Measurements from ENCODE around the gene C15orf61.

The C15orf61 gene

GRCh38 chr15:67551207-67551743, 30.3 kb downstream of the C15orf61 start:
- DNase-seq = no peak

- DNase-seq = no peak
These were observed 33.6 kb downstream of the C15orf61 start for GRCh38 chr15:67554580-67554979.

- DNase-seq = no peak
These were observed 36.1 kb downstream of the C15orf61 start for GRCh38 chr15:67556976-67557570.

GRCh38 chr15:67558502-67558901, 37.6 kb downstream of the C15orf61 start:
- DNase-seq = no peak

GRCh38 chr15:67559158-67559557, 38.2 kb downstream of the C15orf61 start:
- no peak for DNase-seq

- DNase-seq = no peak
These were observed 38.6 kb downstream of the C15orf61 start for GRCh38 chr15:67559576-67559975.

GRCh38 chr15:67560320-67560719, 39.4 kb downstream of the C15orf61 start:
- DNase-seq = no peak

GRCh38 chr15:67563092-67563491, 42.2 kb downstream of the C15orf61 start:
- DNase-seq = no peak

- no peak for DNase-seq
These were observed 43.4 kb downstream of the C15orf61 start for GRCh38 chr15:67564021-67564967.

- peak in 2 of 3 donors; percentile 24 to 34 for DNase-seq
These were observed 44.0 kb downstream of the C15orf61 start for GRCh38 chr15:67564968-67565345.

- no peak for DNase-seq
These were observed 48.7 kb downstream of the C15orf61 start for GRCh38 chr15:67569668-67570067.

GRCh38 chr15:67570875-67571647, 50.1 kb downstream of the C15orf61 start:
- DNase-seq = no peak

GRCh38 chr15:67571648-67572415, 50.9 kb downstream of the C15orf61 start:
- no peak for DNase-seq

GRCh38 chr15:67573194-67573593, 52.3 kb downstream of the C15orf61 start:
- DNase-seq = peak; percentile 21 to 30 (median 25)

- peak; percentile 61 to 68 (median 63) for DNase-seq
These were observed 54.1 kb downstream of the C15orf61 start for GRCh38 chr15:67575039-67575502.

GRCh38 chr15:67578020-67578600, 57.2 kb downstream of the C15orf61 start:
- DNase-seq = no peak

GRCh38 chr15:67579164-67579563, 58.2 kb downstream of the C15orf61 start:
- no peak for DNase-seq
